Activated CD8-positive, alpha-beta T cell treated with anti-CD3 and anti-CD28 coated beads for 36 hours (primary cell): Measurements from ENCODE around the gene LAIR2. TPM values are rescaled to one million over a fixed set of nuclear protein-coding genes. Genes with fewer than 3 reads are reported as not detected.
"Not testable (repeated sequence)": the region's sequence is repeated elsewhere in the genome, so short reads cannot be mapped to it uniquely, and the experiment has no call there.

Experiments
- ATAC-seq: fragments of 200-7000 bp; cut with Tn5 transposase; one replicate; pipeline ENCODE4 v1.10.0; 2021; ENCODE audit warnings: mild to moderate bottlenecking, moderate library complexity
- CTCF ChIA-PET: fragments of 350-600 bp; sonication (Branson Sonifier 250); formaldehyde crosslinking; loops from one replicate; lab custom pipeline; 2021; ENCODE audit warnings: antibody characterized with exemption; lab: Charles Lee
- POLR2A ChIA-PET: fragments of 350-600 bp; sonication (Branson Sonifier 250); formaldehyde crosslinking; loops from one replicate; lab custom pipeline; 2021; ENCODE audit warnings: antibody characterized with exemption; lab: Charles Lee
- DNase-seq: peaks from one replicate; pipeline ENCODE4 v3.0.0-alpha.2; 2020
- H3K27ac Mint-ChIP-seq: one replicate; pipeline ENCODE4 v1.8.0; 2021; ENCODE audit warnings: mild to moderate bottlenecking, mixed read lengths
- H3K27me3 Mint-ChIP-seq: one replicate; pipeline ENCODE4 v1.8.0; 2021; ENCODE audit warnings: mixed read lengths
- H3K36me3 Mint-ChIP-seq: one replicate; pipeline ENCODE4 v1.8.0; 2021; ENCODE audit warnings: low read depth, mixed read lengths
- H3K4me1 Mint-ChIP-seq: one replicate; pipeline ENCODE4 v1.8.0; 2021; ENCODE audit warnings: low read depth, mixed read lengths
- H3K4me3 Mint-ChIP-seq: one replicate; pipeline ENCODE4 v1.8.0; 2021; ENCODE audit warnings: mild to moderate bottlenecking, moderate library complexity, mixed read lengths
- H3K9me3 Mint-ChIP-seq: one replicate; pipeline ENCODE4 v1.8.0; 2021; ENCODE audit warnings: mixed read lengths
- intact Hi-C: fragments of 100-400 bp; cut with micrococcal nuclease; formaldehyde crosslinking; loops from one replicate; pipeline ENCODE4 v1.10.0; 2022
- total RNA-seq, 2 experiments: library from RNA; stranded (reverse); gene quantifications; one replicate each; pipeline ENCODE4 v1.2.3, GENCODE V29; 2021
- TF ChIP-seq, protein P1 (sequence below): fragments of 200-600 bp; IDR thresholded peaks from one replicate; pipeline ENCODE4 v1.8.0; 2022; ENCODE audit warnings: antibody characterized with exemption, mild to moderate bottlenecking

The LAIR2 gene
- total RNA-seq, 2 experiments from 2014 or later = 1.5 to 2.1 TPM

DNA sequence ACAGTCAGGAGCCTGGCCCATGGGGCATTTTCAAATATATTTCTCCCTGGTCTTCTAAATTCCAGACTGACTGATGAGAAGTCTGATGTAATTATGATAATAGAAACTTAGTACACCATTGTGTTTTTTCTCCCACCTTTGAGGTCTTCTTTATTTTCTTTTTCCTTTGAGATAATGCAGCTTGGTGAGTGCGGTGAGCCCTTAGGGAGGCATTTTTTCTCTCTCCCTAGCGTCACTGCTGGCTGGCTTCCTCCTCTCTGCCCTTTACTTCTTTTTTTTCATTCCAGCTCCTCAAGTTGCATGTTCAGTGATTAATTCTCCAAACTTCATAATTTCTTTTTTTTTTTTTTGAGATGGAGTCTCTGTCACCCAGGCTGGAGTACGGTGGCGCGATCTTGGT is 16.8 kb upstream of the LAIR2 start:
- peaks cover 15% of the 10 kb centered on the region for H3K27me3 Mint-ChIP-seq
- H3K27ac Mint-ChIP-seq = no peak overlapping the region
- H3K4me1 Mint-ChIP-seq = peaks cover 4% of the 10 kb centered on the region
- DNase-seq (no peak), ATAC-seq (no peak)
- H3K4me3 Mint-ChIP-seq = no peak overlapping the region
- TF ChIP-seq, protein P1, sequence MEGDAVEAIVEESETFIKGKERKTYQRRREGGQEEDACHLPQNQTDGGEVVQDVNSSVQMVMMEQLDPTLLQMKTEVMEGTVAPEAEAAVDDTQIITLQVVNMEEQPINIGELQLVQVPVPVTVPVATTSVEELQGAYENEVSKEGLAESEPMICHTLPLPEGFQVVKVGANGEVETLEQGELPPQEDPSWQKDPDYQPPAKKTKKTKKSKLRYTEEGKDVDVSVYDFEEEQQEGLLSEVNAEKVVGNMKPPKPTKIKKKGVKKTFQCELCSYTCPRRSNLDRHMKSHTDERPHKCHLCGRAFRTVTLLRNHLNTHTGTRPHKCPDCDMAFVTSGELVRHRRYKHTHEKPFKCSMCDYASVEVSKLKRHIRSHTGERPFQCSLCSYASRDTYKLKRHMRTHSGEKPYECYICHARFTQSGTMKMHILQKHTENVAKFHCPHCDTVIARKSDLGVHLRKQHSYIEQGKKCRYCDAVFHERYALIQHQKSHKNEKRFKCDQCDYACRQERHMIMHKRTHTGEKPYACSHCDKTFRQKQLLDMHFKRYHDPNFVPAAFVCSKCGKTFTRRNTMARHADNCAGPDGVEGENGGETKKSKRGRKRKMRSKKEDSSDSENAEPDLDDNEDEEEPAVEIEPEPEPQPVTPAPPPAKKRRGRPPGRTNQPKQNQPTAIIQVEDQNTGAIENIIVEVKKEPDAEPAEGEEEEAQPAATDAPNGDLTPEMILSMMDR = no peak
- H3K36me3 Mint-ChIP-seq = no peaks in the 10 kb centered on the region
- POLR2A ChIA-PET = no interaction called here
- intact Hi-C loops = no loop called here
- no peaks in the 10 kb centered on the region for H3K9me3 Mint-ChIP-seq
- CTCF ChIA-PET = no interaction called here

DNA sequence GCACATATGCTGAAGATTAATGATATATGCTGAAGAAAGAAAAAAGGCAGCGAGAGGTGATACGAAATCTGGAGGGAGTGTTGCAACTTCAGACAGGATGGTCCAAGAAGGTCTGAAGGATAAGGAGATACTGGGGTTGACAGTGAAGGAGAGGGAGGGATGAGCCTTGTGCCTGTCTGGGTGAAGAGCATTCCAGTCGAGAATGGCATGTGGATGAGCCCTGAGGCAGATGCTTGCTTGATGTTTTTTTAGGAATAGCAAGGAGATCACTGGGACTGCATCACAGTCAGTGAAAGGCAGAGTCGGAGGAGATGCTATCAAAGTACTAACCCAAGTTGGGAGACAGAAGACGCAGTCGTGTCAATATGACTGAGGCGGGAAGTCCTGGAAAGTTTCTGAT is 13.3 kb upstream of the LAIR2 start:
- peaks cover 18% of the 10 kb centered on the region for H3K27me3 Mint-ChIP-seq

DNA sequence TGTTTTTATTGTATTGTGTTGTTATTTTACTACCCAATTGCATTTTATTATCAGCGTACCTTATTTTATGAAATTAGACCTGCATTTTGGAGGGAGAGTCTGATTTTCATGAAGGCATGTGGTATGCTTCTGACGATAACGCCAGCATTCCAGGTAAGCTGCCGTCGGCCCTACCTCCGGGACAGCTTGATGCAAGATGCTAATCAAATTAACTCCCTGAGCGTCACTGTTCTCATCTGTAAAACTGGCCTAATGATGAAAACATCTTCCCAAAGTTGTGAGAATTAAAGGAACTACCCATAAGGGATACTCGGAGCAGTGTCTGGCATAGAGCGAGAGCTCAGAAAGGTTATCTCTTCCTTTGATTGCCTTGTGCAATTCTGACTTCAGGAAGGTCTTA is 12.9 kb upstream of the LAIR2 start:
- Mint-ChIP-seq H3K4me3 (no peak overlapping the region), H3K27me3 (peaks cover 17% of the 10 kb centered on the region), H3K36me3 (no peaks in the 10 kb centered on the region), H3K27ac (no peak overlapping the region), H3K4me1 (peaks cover 2% of the 10 kb centered on the region), H3K9me3 (no peaks in the 10 kb centered on the region)
- DNase-seq (no peak), ATAC-seq (no peak)
- TF ChIP-seq, protein P1 = no peak
- ChIA-PET POLR2A (no interaction called here), CTCF (interaction anchor here (1.0 to 1.5 kb wide), 2 partner anchors 9 to 11 kb away, joined by 4 to 7 read pairs; no protein-coding TSS in a partner anchor)
- intact Hi-C loops = no loop called here

More for the DNA sequence above, 13.3 kb upstream of the LAIR2 start:
- H3K4me1 Mint-ChIP-seq = peaks cover 2% of the 10 kb centered on the region
- no peaks in the 10 kb centered on the region for H3K9me3 Mint-ChIP-seq
- ChIA-PET POLR2A (interaction anchor here (0.6 kb wide), 1 partner anchor 193 kb away, joined by 5 read pairs; no protein-coding TSS in a partner anchor), CTCF (interaction anchor here (1.0 to 1.5 kb wide), 2 partner anchors 8 to 10 kb away, joined by 4 to 7 read pairs; no protein-coding TSS in a partner anchor)
- TF ChIP-seq, protein P1 = no peak
- DNase-seq = no peak
- no peaks in the 10 kb centered on the region for H3K36me3 Mint-ChIP-seq
- no peak overlapping the region for H3K27ac Mint-ChIP-seq
- ATAC-seq = no peak
- intact Hi-C loops = no loop called here
- H3K4me3 Mint-ChIP-seq = no peak overlapping the region

- H3K27ac Mint-ChIP-seq = no peak overlapping the region
- H3K9me3 Mint-ChIP-seq = no peaks in the 10 kb centered on the region
These were observed 10.1 kb upstream of the LAIR2 start for GRCh38 chr19:54492568-54492967.

GRCh38 chr19:54493056-54493455 is 9.6 kb upstream of the LAIR2 start:
- H3K27me3 Mint-ChIP-seq = peaks cover 23% of the 10 kb centered on the region
- POLR2A ChIA-PET, intact Hi-C loops, H3K4me1 Mint-ChIP-seq, DNase-seq, H3K36me3 Mint-ChIP-seq, ATAC-seq, CTCF ChIA-PET, H3K9me3 Mint-ChIP-seq, H3K27ac Mint-ChIP-seq, H3K4me3 Mint-ChIP-seq: not testable (repeated sequence)

More at GRCh38 chr19:54492568-54492967, 10.1 kb upstream of the LAIR2 start:
- ATAC-seq = no peak
- DNase-seq = no peak
- intact Hi-C loops = no loop called here
- POLR2A ChIA-PET = no interaction called here
- TF ChIP-seq, protein P1 = no peak
- Mint-ChIP-seq H3K27me3 (peaks cover 22% of the 10 kb centered on the region), H3K4me3 (no peak overlapping the region), H3K4me1 (peaks cover 4% of the 10 kb centered on the region), H3K36me3 (no peaks in the 10 kb centered on the region)
- CTCF ChIA-PET = no interaction called here
